Type B pancreatic cell (in vitro differentiated cells): ENCODE measurements around the gene EIF4EBP3. TPM values are rescaled to one million over a fixed set of nuclear protein-coding genes. Genes with fewer than 3 reads are reported as not detected.

Experiments used
- DNase-seq: peaks from one replicate; pipeline ENCODE4 v3.0.0; 2021; ENCODE audit warnings: mixed read lengths; ENCODE audit not compliant: unreplicated experiment; ENCODE audit errors: extremely low spot score
- H3K27ac Mint-ChIP-seq: 2 replicates; pipeline ENCODE4 v1.8.0; 2021; ENCODE audit warnings: mild to moderate bottlenecking, mixed read lengths
- H3K27me3 Mint-ChIP-seq: 2 replicates; pipeline ENCODE4 v1.8.0; 2021; ENCODE audit warnings: mixed read lengths
- H3K36me3 Mint-ChIP-seq: 2 replicates; pipeline ENCODE4 v1.8.0; 2021; ENCODE audit warnings: mixed read lengths
- H3K4me1 Mint-ChIP-seq: one replicate; pipeline ENCODE4 v1.8.0; 2021; ENCODE audit warnings: mixed read lengths; ENCODE audit not compliant: unreplicated experiment
- H3K4me3 Mint-ChIP-seq: 2 replicates; pipeline ENCODE4 v1.8.0; 2021; ENCODE audit warnings: mild to moderate bottlenecking, mixed read lengths
- H3K9me3 Mint-ChIP-seq: 2 replicates; pipeline ENCODE4 v1.8.0; 2021; ENCODE audit warnings: mixed read lengths
- CTCF ChIP-seq: fragments of 200-600 bp; sonication (generic); conservative IDR thresholded peaks from 2 replicates; pipeline ENCODE4 v1.5.0; 2021; ENCODE audit warnings: antibody characterized with exemption, mild to moderate bottlenecking
- microRNA-seq: library from miRNA; unstranded; fragments of <30 nt; microRNA quantifications from one replicate; pipeline ENCODE4, GENCODE V29; 2020
- total RNA-seq: library from RNA; stranded (reverse); gene quantifications from 2 replicates; pipeline ENCODE4 v1.2.1, GENCODE V29; 2021; ENCODE audit warnings: low replicate concordance

Gene EIF4EBP3
- total RNA-seq, 1 donor from 2014 or later: 4.8 TPM

GRCh38 chr5:140594169-140594568 lies 46.7 kb downstream of the EIF4EBP3 start:
- no peak overlapping the region for H3K27ac Mint-ChIP-seq
- no peak overlapping the region for H3K4me3 Mint-ChIP-seq
- H3K36me3 Mint-ChIP-seq: no peaks in the 10 kb centered on the region
- no peak for TF ChIP-seq CTCF
- no peak for DNase-seq
- no peaks in the 10 kb centered on the region for H3K4me1 Mint-ChIP-seq
- no peaks in the 10 kb centered on the region for H3K9me3 Mint-ChIP-seq
- H3K27me3 Mint-ChIP-seq: no peaks in the 10 kb centered on the region

GRCh38 chr5:140595538-140596300 lies 48.3 kb downstream of the EIF4EBP3 start:
- H3K9me3 Mint-ChIP-seq: no peaks in the 10 kb centered on the region
- no peak overlapping the region for H3K4me3 Mint-ChIP-seq
- H3K4me1 Mint-ChIP-seq: no peaks in the 10 kb centered on the region
- H3K36me3 Mint-ChIP-seq: no peaks in the 10 kb centered on the region
- no peak for TF ChIP-seq CTCF
- DNase-seq: no peak
- no peak overlapping the region for H3K27ac Mint-ChIP-seq
- no peaks in the 10 kb centered on the region for H3K27me3 Mint-ChIP-seq

GRCh38 chr5:140596321-140596741 lies 48.9 kb downstream of the EIF4EBP3 start:
- H3K9me3 Mint-ChIP-seq: no peaks in the 10 kb centered on the region
- no peaks in the 10 kb centered on the region for H3K4me1 Mint-ChIP-seq
- DNase-seq: no peak
- H3K36me3 Mint-ChIP-seq: no peaks in the 10 kb centered on the region
- TF ChIP-seq CTCF: no peak
- H3K4me3 Mint-ChIP-seq: no peak overlapping the region
- H3K27ac Mint-ChIP-seq: no peak overlapping the region
- no peaks in the 10 kb centered on the region for H3K27me3 Mint-ChIP-seq

- no peak for DNase-seq
- no peaks in the 10 kb centered on the region for H3K9me3 Mint-ChIP-seq
- no peak overlapping the region for H3K4me3 Mint-ChIP-seq
- H3K27ac Mint-ChIP-seq: no peak overlapping the region
- no peak for TF ChIP-seq CTCF
- no peaks in the 10 kb centered on the region for H3K36me3 Mint-ChIP-seq
- H3K4me1 Mint-ChIP-seq: no peaks in the 10 kb centered on the region
- no peaks in the 10 kb centered on the region for H3K27me3 Mint-ChIP-seq
These were observed 51.4 kb downstream of the EIF4EBP3 start for GRCh38 chr5:140598836-140599235.

Small RNA genes lying within 50 kb of the gene (microRNA-seq; reads per million reads assigned to microRNA genes)
- not detected for gene MIR6831

Other genes with a start within 250 kb of the EIF4EBP3 start
- 47.1 and 57.9 TPM in 2 replicates for gene PFDN1, start 244.6 kb upstream of the EIF4EBP3 start, total RNA-seq
- 4.7 and 4.9 TPM in 2 replicates for gene HBEGF, start 201.1 kb upstream of the EIF4EBP3 start, total RNA-seq
- 0.17 TPM in 1 of 2 replicates, not detected in the other for gene SLC4A9, start 187.5 kb upstream of the EIF4EBP3 start, total RNA-seq
- gene ANKHD1, start 145.8 kb upstream of the EIF4EBP3 start, total RNA-seq: 108 and 129 TPM in 2 replicates
- 32.9 and 36.3 TPM in 2 replicates for gene SRA1, start 9.8 kb downstream of the EIF4EBP3 start, total RNA-seq
- 26.9 and 61.4 TPM in 2 replicates for gene APBB3, start 16.9 kb downstream of the EIF4EBP3 start, total RNA-seq
- 82.6 and 85.8 TPM in 2 replicates for gene SLC35A4, start 17.2 kb downstream of the EIF4EBP3 start, total RNA-seq
- gene CD14, start 85.5 kb downstream of the EIF4EBP3 start, total RNA-seq: 0.17 TPM in 1 of 2 replicates, not detected in the other
- 26.2 and 29.4 TPM in 2 replicates for gene TMCO6, start 91.8 kb downstream of the EIF4EBP3 start, total RNA-seq
- 65.0 and 66.4 TPM in 2 replicates for gene NDUFA2, start 100.0 kb downstream of the EIF4EBP3 start, total RNA-seq
- gene IK, start 100.2 kb downstream of the EIF4EBP3 start, total RNA-seq: 81.9 and 100 TPM in 2 replicates
- 29.4 and 32.4 TPM in 2 replicates for gene WDR55, start 117.2 kb downstream of the EIF4EBP3 start, total RNA-seq
- 1.6 and 2.6 TPM in 2 replicates for gene DND1, start 125.9 kb downstream of the EIF4EBP3 start, total RNA-seq
- 55.3 and 67.7 TPM in 2 replicates for gene HARS1, start 143.7 kb downstream of the EIF4EBP3 start, total RNA-seq
- gene HARS2, start 143.8 kb downstream of the EIF4EBP3 start, total RNA-seq: 35.3 and 39.3 TPM in 2 replicates
- gene ZMAT2, start 152.8 kb downstream of the EIF4EBP3 start, total RNA-seq: 57.4 and 59.0 TPM in 2 replicates
- 0.45 TPM in 1 of 2 replicates, not detected in the other for gene PCDHA1, start 238.5 kb downstream of the EIF4EBP3 start, total RNA-seq
- gene PCDHA2, start 247.2 kb downstream of the EIF4EBP3 start, total RNA-seq: 1.0 and 3.3 TPM in 2 replicates